Kidney tubule cell (primary cell): ENCODE results near the gene AAGAB.

Experiments used
- DNase-seq: peaks from one replicate; pipeline ENCODE4 v3.0.0-alpha.2; 2018; ENCODE audit warnings: low spot score

The AAGAB gene

DNA sequence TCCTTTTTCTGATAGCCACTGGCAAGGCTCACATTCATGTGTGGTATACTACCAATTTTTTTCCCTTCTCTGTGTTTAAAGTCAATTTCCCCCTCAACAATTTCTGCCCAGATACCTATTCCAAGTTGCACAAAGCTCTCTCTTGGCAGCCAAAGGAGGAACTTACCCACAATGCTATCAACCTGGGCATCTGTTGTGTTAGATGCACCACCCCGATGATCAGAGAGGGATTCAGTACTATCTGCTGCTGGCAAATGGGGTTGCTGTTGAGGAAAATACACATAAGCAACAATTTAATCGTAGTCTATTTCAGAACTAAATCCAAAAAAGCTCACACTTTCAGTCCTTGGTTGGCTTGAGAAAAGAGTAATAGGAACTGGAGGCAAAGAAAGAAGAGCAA is 46.1 kb downstream of the AAGAB start:
- DNase-seq: no peak

DNA sequence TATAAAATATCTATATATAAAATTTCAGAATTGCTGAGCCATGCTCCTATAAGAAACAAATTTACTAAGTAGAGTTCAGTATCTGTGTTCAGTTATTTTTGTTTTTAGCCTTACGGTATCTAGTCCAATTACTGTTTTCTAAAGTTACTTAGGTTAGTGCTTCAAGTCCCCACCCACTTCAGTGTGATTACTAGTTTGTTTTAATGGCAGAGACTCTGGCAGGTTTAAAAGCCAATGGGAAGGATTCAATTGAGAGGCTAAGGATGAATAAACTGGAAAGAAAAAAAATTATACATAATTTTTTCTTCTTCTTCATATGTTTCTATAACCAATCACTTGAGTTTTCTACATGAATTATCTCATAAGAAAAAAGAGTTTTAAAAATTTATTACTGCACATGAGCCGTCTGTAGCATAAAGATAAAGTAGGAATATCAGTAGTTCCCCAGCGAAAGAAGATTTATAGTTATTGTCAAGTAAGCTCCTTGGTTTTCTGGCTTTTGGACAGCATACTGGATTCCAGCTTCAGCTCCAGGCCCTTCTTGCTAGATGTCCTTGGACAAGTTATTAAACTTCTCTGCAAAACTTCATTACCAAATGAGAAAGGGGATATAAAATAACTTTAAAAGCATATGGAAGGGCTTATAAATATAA is 46.8 kb downstream of the AAGAB start:
- no peak for DNase-seq

DNA sequence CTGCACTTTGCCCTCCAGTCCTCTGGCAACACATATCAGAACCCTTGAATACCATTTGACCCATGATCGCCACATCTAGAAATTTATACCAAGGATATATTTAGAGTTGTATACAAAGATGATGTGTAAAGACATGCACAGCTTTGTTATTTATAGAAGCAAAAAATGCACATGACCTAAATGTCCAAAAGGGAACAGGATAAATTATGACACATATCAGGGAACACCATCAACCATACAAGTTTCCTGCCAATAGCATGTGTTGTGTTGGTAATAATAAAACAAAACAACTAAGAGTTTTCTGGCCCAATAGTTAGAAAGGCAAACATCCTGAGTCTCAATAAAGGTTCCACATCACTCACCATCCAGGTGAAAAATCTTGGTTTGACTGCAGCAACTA is 51.5 kb downstream of the AAGAB start:
- DNase-seq: no peak

- DNase-seq: no peak
Measured at GRCh38 chr15:67202091-67202490, 52.4 kb downstream of the AAGAB start.

GRCh38 chr15:67201136-67201535 is 53.3 kb downstream of the AAGAB start:
- DNase-seq: peak; percentile 73

DNA sequence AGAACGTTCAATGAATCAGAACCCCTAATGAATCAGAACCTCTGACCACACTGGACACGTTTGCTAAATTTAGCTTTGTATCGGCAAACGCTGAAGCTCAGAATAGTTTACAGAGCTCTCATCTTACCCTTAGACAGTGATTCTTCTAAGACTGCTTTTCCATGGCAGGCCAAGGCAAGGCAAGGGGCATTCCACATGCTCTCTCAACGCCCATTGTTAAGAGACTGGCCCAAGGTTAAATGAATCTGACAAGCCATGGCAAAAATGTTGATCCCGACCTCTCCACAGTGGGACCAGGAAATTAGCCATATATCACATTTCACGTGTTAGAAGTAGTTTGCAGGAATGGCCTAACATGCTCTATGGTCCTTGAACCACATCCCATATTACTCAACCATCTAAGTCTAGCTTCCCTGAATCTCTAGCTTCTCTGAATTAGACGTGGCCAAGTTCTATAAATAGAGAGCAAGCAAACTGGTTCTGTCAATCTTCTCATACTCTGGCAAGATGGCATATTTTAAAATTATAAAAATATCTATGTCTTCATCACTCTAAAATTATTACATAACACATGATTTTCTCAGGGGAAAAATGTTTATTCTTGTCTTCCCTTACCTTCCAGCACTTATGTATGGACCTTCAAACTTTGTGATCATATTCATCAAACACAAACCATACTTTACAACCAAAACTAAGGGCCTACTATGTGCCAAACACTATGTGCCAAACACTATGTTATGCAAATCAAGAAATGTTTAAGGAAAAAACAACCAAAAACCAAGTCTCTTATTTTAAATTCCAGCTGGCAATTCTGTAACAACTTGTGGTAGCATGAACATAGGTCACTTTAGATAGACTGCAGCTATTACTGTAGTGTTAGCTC is 54.3 kb downstream of the AAGAB start:
- DNase-seq: no peak

- DNase-seq: no peak
Measured at GRCh38 chr15:67199391-67199790, 55.1 kb downstream of the AAGAB start.

DNA sequence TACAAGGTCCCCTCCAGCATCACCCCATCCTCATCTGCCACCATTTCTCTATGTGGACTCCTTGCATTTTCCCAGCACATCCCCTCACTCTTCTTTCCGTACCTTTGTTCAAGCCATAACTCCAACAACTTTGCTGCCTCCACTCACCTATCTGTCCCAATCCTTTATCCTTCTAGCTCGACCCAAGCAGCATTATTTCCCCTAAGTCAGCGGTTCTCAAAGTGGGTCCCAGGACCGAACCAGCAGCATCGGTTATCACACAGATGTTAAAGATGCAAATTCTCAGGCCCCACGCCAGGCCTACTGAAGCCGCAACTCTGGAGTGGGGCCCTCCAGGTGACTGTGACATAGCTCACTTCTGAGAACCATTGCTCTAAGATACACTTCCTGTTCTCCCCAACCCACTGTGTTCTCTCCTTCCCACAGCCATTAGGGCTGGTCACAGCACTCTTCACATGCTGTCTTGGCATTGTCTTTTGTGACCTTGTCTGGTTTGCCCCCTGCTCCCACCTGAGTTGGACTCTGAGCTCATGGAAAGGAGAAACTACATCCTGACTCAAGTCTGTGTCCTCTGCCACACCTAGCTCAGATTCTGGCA is 56.2 kb downstream of the AAGAB start:
- no peak for DNase-seq

- peak; percentile 26 for DNase-seq
Measured at GRCh38 chr15:67197364-67197695, 57.1 kb downstream of the AAGAB start.

- DNase-seq: peak; percentile 76
Measured at GRCh38 chr15:67196672-67197363, 57.6 kb downstream of the AAGAB start.

DNA sequence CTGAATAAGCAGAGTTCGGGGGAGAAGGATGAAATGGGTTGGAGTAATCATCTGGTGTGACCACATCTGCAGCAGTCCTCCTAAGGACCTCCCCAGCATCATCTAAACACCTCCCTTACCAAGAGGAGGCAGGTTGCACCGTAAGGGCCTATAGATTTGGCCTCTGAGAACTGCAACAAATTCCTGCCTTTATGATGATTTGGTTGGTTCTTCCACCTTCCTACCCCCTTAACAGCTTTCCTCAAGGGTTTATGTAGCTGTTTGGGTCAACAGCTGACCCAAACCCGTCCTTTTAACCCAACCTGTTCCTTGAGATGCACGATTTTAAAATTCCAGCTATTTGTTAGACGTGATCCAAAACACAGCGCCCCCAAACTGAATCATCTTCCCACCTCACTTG is 58.2 kb downstream of the AAGAB start:
- DNase-seq: no peak

DNA sequence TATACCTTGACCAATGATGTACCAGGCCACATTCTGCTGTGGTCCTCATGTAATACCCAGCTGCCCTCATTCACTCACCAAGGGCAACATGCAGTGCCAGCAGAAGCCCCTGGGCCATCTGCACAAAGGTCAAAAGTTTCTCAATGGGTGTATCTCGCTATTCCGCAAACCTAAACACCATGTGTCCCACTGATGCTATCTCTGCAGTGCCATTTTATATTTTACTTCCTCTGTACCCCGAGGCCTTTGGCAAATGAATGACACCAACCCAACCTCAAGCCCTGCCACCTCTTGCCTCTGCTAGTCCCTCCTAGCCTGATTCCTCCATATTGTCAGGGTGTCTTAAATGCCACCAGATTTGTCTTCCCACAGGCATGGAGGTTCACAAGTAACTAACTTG is 59.2 kb downstream of the AAGAB start:
- no peak for DNase-seq

- DNase-seq: no peak
Measured at GRCh38 chr15:67194171-67195114, 60.0 kb downstream of the AAGAB start.

- DNase-seq: no peak
Measured at GRCh38 chr15:67193223-67193990, 61.1 kb downstream of the AAGAB start.

- DNase-seq: no peak
Measured at GRCh38 chr15:67192185-67192820, 62.2 kb downstream of the AAGAB start.

DNA sequence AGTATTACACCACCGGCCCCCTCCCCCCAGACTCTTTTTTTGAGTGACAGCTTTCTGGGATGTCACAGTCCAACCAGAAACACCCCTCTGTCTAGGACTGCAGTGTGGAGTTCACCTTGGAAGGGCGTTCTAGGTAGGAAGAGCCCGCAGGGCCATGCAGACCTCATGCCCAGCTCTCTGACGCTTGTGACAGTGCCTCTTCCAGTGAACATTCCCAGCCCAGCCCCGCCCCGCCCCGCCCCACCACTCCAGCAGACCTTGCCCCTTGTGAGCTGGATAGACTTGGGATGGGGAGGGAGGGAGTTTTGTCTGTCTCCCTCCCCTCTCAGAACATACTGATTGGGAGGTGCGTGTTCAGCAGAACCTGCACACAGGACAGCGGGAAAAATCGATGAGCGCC is 63.6 kb downstream of the AAGAB start:
- no peak for DNase-seq

GRCh38 chr15:67190326-67190725 is 64.1 kb downstream of the AAGAB start:
- DNase-seq: no peak

DNA sequence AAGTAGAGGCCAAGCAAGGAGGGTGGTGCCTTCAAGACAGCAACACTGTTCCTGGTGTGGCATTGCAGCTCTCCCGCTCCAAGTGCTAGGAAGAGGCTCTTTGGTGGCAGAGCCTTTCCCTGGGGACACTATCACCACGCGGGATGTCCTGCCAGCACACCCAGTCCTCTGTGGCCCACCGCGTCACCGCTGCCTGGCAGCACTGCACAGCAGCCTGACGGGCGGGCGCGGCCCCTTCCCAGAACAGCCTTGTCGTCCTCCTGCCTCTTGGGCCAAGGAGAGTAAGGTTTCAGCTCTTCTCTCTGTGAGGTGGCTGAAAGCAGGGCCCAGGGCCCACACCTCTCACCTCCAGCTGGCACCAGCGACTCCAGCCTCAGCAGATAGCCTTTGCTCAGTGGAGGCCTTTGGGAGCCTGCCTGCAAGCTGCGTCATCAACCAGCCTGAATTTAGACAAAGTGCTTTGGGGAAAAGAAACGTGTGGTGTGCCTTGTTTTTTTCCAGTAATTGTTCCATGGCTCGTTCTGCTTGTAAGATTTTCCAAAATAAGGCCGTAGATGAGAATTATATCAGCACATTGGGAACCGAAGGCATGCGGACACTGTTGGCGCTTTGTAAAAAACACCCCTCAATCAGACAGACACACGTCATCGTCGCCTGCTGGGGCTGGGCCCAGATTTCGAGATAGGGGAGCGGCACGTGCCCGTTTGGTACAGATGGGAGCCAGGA is 65.0 kb downstream of the AAGAB start:
- no peak for DNase-seq

GRCh38 chr15:67188551-67189218 is 65.8 kb downstream of the AAGAB start:
- DNase-seq: no peak
